SHP77 treated with DMSO at 0.1 percent for 48 hours (cell line): Measurements from ENCODE around the gene TEC.

Experiments
- DNase-seq: peaks from one replicate; lab custom pipeline; 2025; lab: John Stamatoyannopoulos, UW

The TEC gene

GRCh38 chr4:48122756-48123155 is 146.9 kb downstream of the TEC start:
- no peak for DNase-seq

- no peak for DNase-seq
Measured at GRCh38 chr4:48121180-48121579, 148.5 kb downstream of the TEC start.

GRCh38 chr4:48120132-48120531 is 149.5 kb downstream of the TEC start:
- DNase-seq: no peak

- DNase-seq: no peak
Measured at GRCh38 chr4:48119646-48120045, 150.0 kb downstream of the TEC start.

GRCh38 chr4:48118081-48118480 is 151.6 kb downstream of the TEC start:
- DNase-seq: no peak

GRCh38 chr4:48116582-48116981 is 153.1 kb downstream of the TEC start:
- DNase-seq: no peak

GRCh38 chr4:48114412-48114811 is 155.2 kb downstream of the TEC start:
- no peak for DNase-seq

GRCh38 chr4:48112017-48112667 is 157.5 kb downstream of the TEC start:
- no peak for DNase-seq

GRCh38 chr4:48110452-48110978 is 159.1 kb downstream of the TEC start:
- DNase-seq: no peak

GRCh38 chr4:48109413-48110263 is 160.0 kb downstream of the TEC start:
- DNase-seq: no peak

- DNase-seq: no peak
Measured at GRCh38 chr4:48108309-48109073, 161.1 kb downstream of the TEC start.

- DNase-seq: no peak
Measured at GRCh38 chr4:48105230-48105629, 164.4 kb downstream of the TEC start.

GRCh38 chr4:48103483-48104139 is 166.0 kb downstream of the TEC start:
- DNase-seq: no peak

GRCh38 chr4:48102303-48102702 is 167.3 kb downstream of the TEC start:
- DNase-seq: no peak

GRCh38 chr4:48100256-48100655 is 169.4 kb downstream of the TEC start:
- no peak for DNase-seq

- DNase-seq: no peak
Measured at GRCh38 chr4:48095441-48095840, 174.2 kb downstream of the TEC start.

- DNase-seq: no peak
Measured at GRCh38 chr4:48093991-48094416, 175.6 kb downstream of the TEC start.

- no peak for DNase-seq
Measured at GRCh38 chr4:48090621-48091020, 179.0 kb downstream of the TEC start.

GRCh38 chr4:48085821-48086589 is 183.6 kb downstream of the TEC start:
- no peak for DNase-seq
